Liver (tissue), 3 donors: ENCODE measurements around the gene NFATC1.

ENCODE experiments used
- JUND ChIP-seq, 2 donors: IDR thresholded peaks; 2 replicates each; pipeline ENCODE4 v1.6.1; 2016; ENCODE audit warnings: antibody characterized with exemption in 2 of 2
- RAD21 ChIP-seq, 2 donors: IDR thresholded peaks; 2 replicates each; pipeline ENCODE4 v1.6.1; 2016; ENCODE audit warnings: antibody characterized with exemption in 2 of 2, mild to moderate bottlenecking in 2 of 2
- RXRA ChIP-seq, 2 donors: IDR thresholded peaks; 2 replicates each; pipeline ENCODE4 v1.6.1; 2017 to 2018; ENCODE audit warnings: antibody characterized with exemption in 2 of 2, mild to moderate bottlenecking in 1 of 2
- SP1 ChIP-seq: IDR thresholded peaks from 2 replicates; pipeline ENCODE4 v1.6.1; 2018; ENCODE audit warnings: antibody characterized with exemption, mild to moderate bottlenecking
- TAF1 ChIP-seq: conservative IDR thresholded peaks from 2 replicates; pipeline ENCODE4 v1.6.1; 2016; ENCODE audit warnings: antibody characterized with exemption, mild to moderate bottlenecking
- YY1 ChIP-seq: IDR thresholded peaks from 2 replicates; pipeline ENCODE4 v1.6.1; 2016; ENCODE audit warnings: antibody characterized with exemption, mild to moderate bottlenecking
- TF ChIP-seq, protein P1 (sequence below): fragments of 150-350 bp; IDR thresholded peaks from 2 replicates; pipeline ENCODE4 v1.5.1; 2017; ENCODE audit warnings: improper control_type of control experiment, low read depth, low read length; ENCODE audit not compliant: missing input control
- TF ChIP-seq, protein P2 (sequence below): IDR thresholded peaks from 2 replicates; pipeline ENCODE4 v1.6.1; 2016; ENCODE audit warnings: antibody characterized with exemption
- TF ChIP-seq, protein P3 (sequence below): IDR thresholded peaks from 2 replicates; pipeline ENCODE4 v1.6.1; 2016; ENCODE audit warnings: antibody characterized with exemption, mild to moderate bottlenecking
- donor health status: healthy.
- donor health status: healthy.

DNA sequence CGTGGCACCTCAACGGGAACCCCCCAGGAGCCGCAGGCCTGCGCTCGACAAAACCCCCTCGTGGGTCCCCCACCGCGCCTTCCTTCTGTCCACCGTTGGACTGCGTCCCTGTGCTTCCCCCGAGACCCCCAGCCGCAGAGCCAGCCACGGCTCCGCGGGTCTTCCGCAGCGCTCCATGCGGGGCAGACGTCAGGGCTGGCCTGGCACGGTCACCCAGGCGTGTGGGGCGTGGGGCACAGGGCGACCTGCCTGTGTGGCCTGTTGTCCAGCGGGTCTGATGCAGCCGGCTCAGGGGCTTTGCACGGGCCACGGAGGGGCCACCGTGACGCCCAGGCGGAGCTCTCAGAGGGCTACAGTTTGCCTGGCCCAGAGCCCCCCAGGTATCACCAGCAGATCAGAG, 11.0 kb downstream of the NFATC1 start:
- TF ChIP-seq, protein P1, sequence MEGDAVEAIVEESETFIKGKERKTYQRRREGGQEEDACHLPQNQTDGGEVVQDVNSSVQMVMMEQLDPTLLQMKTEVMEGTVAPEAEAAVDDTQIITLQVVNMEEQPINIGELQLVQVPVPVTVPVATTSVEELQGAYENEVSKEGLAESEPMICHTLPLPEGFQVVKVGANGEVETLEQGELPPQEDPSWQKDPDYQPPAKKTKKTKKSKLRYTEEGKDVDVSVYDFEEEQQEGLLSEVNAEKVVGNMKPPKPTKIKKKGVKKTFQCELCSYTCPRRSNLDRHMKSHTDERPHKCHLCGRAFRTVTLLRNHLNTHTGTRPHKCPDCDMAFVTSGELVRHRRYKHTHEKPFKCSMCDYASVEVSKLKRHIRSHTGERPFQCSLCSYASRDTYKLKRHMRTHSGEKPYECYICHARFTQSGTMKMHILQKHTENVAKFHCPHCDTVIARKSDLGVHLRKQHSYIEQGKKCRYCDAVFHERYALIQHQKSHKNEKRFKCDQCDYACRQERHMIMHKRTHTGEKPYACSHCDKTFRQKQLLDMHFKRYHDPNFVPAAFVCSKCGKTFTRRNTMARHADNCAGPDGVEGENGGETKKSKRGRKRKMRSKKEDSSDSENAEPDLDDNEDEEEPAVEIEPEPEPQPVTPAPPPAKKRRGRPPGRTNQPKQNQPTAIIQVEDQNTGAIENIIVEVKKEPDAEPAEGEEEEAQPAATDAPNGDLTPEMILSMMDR, result no peak
- TF ChIP-seq, protein P2, sequence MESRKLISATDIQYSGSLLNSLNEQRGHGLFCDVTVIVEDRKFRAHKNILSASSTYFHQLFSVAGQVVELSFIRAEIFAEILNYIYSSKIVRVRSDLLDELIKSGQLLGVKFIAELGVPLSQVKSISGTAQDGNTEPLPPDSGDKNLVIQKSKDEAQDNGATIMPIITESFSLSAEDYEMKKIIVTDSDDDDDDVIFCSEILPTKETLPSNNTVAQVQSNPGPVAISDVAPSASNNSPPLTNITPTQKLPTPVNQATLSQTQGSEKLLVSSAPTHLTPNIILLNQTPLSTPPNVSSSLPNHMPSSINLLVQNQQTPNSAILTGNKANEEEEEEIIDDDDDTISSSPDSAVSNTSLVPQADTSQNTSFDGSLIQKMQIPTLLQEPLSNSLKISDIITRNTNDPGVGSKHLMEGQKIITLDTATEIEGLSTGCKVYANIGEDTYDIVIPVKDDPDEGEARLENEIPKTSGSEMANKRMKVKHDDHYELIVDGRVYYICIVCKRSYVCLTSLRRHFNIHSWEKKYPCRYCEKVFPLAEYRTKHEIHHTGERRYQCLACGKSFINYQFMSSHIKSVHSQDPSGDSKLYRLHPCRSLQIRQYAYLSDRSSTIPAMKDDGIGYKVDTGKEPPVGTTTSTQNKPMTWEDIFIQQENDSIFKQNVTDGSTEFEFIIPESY, result no peak
- TF ChIP-seq YY1 (no peak), RAD21 (IDR thresholded peaks at IDR 0.05) (no peak), RXRA (IDR thresholded peaks at IDR 0.05) (no peak), TAF1 (no peak), JUND (IDR thresholded peaks at IDR 0.05) (no peak), SP1 (no peak)
- TF ChIP-seq, protein P3, sequence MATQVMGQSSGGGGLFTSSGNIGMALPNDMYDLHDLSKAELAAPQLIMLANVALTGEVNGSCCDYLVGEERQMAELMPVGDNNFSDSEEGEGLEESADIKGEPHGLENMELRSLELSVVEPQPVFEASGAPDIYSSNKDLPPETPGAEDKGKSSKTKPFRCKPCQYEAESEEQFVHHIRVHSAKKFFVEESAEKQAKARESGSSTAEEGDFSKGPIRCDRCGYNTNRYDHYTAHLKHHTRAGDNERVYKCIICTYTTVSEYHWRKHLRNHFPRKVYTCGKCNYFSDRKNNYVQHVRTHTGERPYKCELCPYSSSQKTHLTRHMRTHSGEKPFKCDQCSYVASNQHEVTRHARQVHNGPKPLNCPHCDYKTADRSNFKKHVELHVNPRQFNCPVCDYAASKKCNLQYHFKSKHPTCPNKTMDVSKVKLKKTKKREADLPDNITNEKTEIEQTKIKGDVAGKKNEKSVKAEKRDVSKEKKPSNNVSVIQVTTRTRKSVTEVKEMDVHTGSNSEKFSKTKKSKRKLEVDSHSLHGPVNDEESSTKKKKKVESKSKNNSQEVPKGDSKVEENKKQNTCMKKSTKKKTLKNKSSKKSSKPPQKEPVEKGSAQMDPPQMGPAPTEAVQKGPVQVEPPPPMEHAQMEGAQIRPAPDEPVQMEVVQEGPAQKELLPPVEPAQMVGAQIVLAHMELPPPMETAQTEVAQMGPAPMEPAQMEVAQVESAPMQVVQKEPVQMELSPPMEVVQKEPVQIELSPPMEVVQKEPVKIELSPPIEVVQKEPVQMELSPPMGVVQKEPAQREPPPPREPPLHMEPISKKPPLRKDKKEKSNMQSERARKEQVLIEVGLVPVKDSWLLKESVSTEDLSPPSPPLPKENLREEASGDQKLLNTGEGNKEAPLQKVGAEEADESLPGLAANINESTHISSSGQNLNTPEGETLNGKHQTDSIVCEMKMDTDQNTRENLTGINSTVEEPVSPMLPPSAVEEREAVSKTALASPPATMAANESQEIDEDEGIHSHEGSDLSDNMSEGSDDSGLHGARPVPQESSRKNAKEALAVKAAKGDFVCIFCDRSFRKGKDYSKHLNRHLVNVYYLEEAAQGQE, result no peak
